CD14-positive monocyte (primary cell): ENCODE data around the gene MATN4. TPM values are rescaled to one million over a fixed set of nuclear protein-coding genes. Genes with fewer than 3 reads are reported as not detected.

ENCODE experiments used
- DNase-seq, 3 donors: peaks; one replicate each; pipeline ENCODE4 v3.0.0-alpha.2; 2011 to 2022
- H2AFZ ChIP-seq: 2 replicates; pipeline ENCODE4 v1.6.0; 2012; ENCODE audit warnings: mild to moderate bottlenecking, low read depth, low read length, inconsistent platforms; ENCODE audit not compliant: insufficient read depth, poor library complexity, severe bottlenecking
- H3K27ac ChIP-seq, 2 donors: 1 replicate in 1 of 2; 2 replicates in 1 of 2; pipeline ENCODE4 v1.5.1; 2012 to 2013; ENCODE audit warnings: low read length in 2 of 2, control low read depth in 1 of 2, inconsistent platforms in 1 of 2, low read depth in 1 of 2, mild to moderate bottlenecking in 1 of 2
- H3K27me3 ChIP-seq, 2 donors: one replicate each; pipeline versions ENCODE4 v1.6.0 to v1.6.1; 2011 to 2013; ENCODE audit warnings: low read length in 2 of 2; ENCODE audit not compliant: control insufficient read depth in 2 of 2, insufficient read depth in 2 of 2
- H3K36me3 ChIP-seq, 2 donors: replicated peaks in 1 of 2; 1 replicate in 1 of 2; 2 replicates in 1 of 2; pipeline versions ENCODE4 v1.5.1 to v1.6.1; 2012 to 2013; ENCODE audit warnings: low read length in 2 of 2, control low read depth in 1 of 2, inconsistent platforms in 1 of 2, mild to moderate bottlenecking in 1 of 2; ENCODE audit not compliant: insufficient read depth in 2 of 2, control insufficient read depth in 1 of 2
- H3K4me1 ChIP-seq, 2 donors: 1 replicate in 1 of 2; 2 replicates in 1 of 2; pipeline versions ENCODE4 v1.5.1 to v1.6.1; 2012 to 2013; ENCODE audit warnings: low read length in 2 of 2, control low read depth in 1 of 2, inconsistent platforms in 1 of 2, mild to moderate bottlenecking in 1 of 2, moderate library complexity in 1 of 2; ENCODE audit not compliant: insufficient read depth in 2 of 2, control insufficient read depth in 1 of 2
- H3K4me2 ChIP-seq: replicated peaks from 2 replicates; pipeline ENCODE3; 2012; ENCODE audit warnings: low read length, moderate library complexity, mild to moderate bottlenecking; ENCODE audit not compliant: poor library complexity, severe bottlenecking; ENCODE audit errors: extremely low read depth
- H3K4me3 ChIP-seq, 3 experiments: fragments of 200-600 bp in 1 of 3; sonication (generic) in 1 of 3; replicated peaks in 1 of 3; 1 replicate in 2 of 3; 2 replicates in 1 of 3; pipeline ENCODE4 v1.5.1; 2011 to 2013; ENCODE audit warnings: low read length in 3 of 3, mild to moderate bottlenecking in 3 of 3, control low read depth in 2 of 3, low read depth in 2 of 3, inconsistent platforms in 1 of 3, moderate library complexity in 1 of 3
- H3K79me2 ChIP-seq: 2 replicates; pipeline ENCODE4 v1.6.0; 2012; ENCODE audit warnings: mild to moderate bottlenecking, control low read depth, inconsistent platforms, low read length, moderate library complexity; ENCODE audit not compliant: insufficient read depth
- H3K9ac ChIP-seq: 2 replicates; pipeline ENCODE4 v1.6.0; 2017; ENCODE audit warnings: low read length, mild to moderate bottlenecking; ENCODE audit not compliant: insufficient read depth, poor library complexity, severe bottlenecking
- H3K9me3 ChIP-seq, 2 donors: replicated peaks in 1 of 2; 1 replicate in 1 of 2; 2 replicates in 1 of 2; pipeline versions ENCODE4 v1.5.1 to v1.6.1; 2012 to 2013; ENCODE audit warnings: low read length in 2 of 2, control low read depth in 1 of 2; ENCODE audit not compliant: control insufficient read depth in 1 of 2, insufficient read depth in 1 of 2
- H4K20me1 ChIP-seq: 2 replicates; pipeline ENCODE4 v1.6.0; 2012; ENCODE audit warnings: mild to moderate bottlenecking, low read length, control low read depth, moderate library complexity; ENCODE audit not compliant: insufficient read depth
- H3K27ac Mint-ChIP-seq, 7 donors: one replicate each; pipeline ENCODE4 v1.8.0; 2020; ENCODE audit warnings: mild to moderate bottlenecking in 7 of 7, mixed read lengths in 7 of 7, moderate library complexity in 6 of 7, inconsistent platforms in 2 of 7
- H3K27me3 Mint-ChIP-seq, 3 donors: one replicate each; pipeline ENCODE4 v1.8.0; 2021 to 2022; ENCODE audit warnings: low read depth in 3 of 3, mild to moderate bottlenecking in 3 of 3, mixed read lengths in 3 of 3, moderate library complexity in 3 of 3, inconsistent platforms in 1 of 3
- H3K36me3 Mint-ChIP-seq, 2 donors: one replicate each; pipeline ENCODE4 v1.8.0; 2020; ENCODE audit warnings: mixed read lengths in 2 of 2, inconsistent platforms in 1 of 2, mild to moderate bottlenecking in 1 of 2
- H3K4me1 Mint-ChIP-seq: one replicate; pipeline ENCODE4 v1.8.0; 2020; ENCODE audit warnings: mild to moderate bottlenecking, mixed read lengths
- H3K4me3 Mint-ChIP-seq, 2 donors: one replicate each; pipeline ENCODE4 v1.8.0; 2020; ENCODE audit warnings: mild to moderate bottlenecking in 2 of 2, mixed read lengths in 2 of 2, moderate library complexity in 1 of 2
- H3K9me3 Mint-ChIP-seq, 7 donors: one replicate each; pipeline ENCODE4 v1.8.0; 2020 to 2022; ENCODE audit warnings: mixed read lengths in 7 of 7, mild to moderate bottlenecking in 6 of 7, moderate library complexity in 6 of 7, inconsistent platforms in 2 of 7
- CTCF ChIP-seq: fragments of 200-600 bp; IDR thresholded peaks from one replicate; pipeline ENCODE4 v1.8.0; 2022; ENCODE audit warnings: antibody characterized with exemption, mild to moderate bottlenecking
- WGBS: methylation state at CpG from one replicate; pipeline ENCODE4 v1.1.5; 2013; ENCODE audit warnings: missing lambda C conversion rate; ENCODE audit not compliant: insufficient coverage; 5-methylcytosine and 5-hydroxymethylcytosine counted together
- intact Hi-C, 2 donors: fragments of 100-400 bp; cut with micrococcal nuclease; formaldehyde crosslinking; loops; one replicate each; pipeline versions ENCODE4 v1.15.0 to v1.15.1; 2023
- polyA plus RNA-seq, 3 donors: library from polyadenylated mRNA; depleted of rRNA in 1 of 3; unstranded in 2 of 3; stranded (reverse) in 1 of 3; fragments of 300-500 nt in 2 of 3; fragments of >200 nt in 1 of 3; fragmentation: Illumina TruSeq in 2 of 3; gene quantifications; 1 replicate in 2 of 3; 2 replicates in 1 of 3; pipeline ENCODE4 v1.2.3, GENCODE V29; 2012 to 2021

Gene MATN4
- polyA plus RNA-seq, 3 donors, result not detected

GRCh38 chr20:45275338-45275737 is 32.8 kb downstream of the MATN4 start:
- Histone ChIP-seq H2AFZ (no peak overlapping the region), H3K27me3 (peaks cover 4 to 10% of the 10 kb centered on the region in 2 donors), H3K9me3 (no peaks in the 10 kb centered on the region), H3K4me1 (no peaks in the 10 kb centered on the region), H3K36me3 (no peaks in the 10 kb centered on the region), H4K20me1 (no peaks in the 10 kb centered on the region), H3K4me2 (no peak overlapping the region), H3K4me3 (no peak overlapping the region), H3K79me2 (no peaks in the 10 kb centered on the region), H3K9ac (no peak overlapping the region), H3K27ac (no peak overlapping the region)
- TF ChIP-seq CTCF, result no peak
- intact Hi-C loops, result no loop called here
- no peak overlapping the region for H3K27ac Mint-ChIP-seq
- peaks cover 3% of the 10 kb centered on the region for H3K4me1 Mint-ChIP-seq
- peaks cover 3 to 30% (median 19%) of the 10 kb centered on the region in 3 donors for H3K27me3 Mint-ChIP-seq
- no peak overlapping the region for H3K4me3 Mint-ChIP-seq
- no CpG with 5 or more reads among the region's 3 CpGs for WGBS
- H3K9me3 Mint-ChIP-seq, result peaks cover 0 to 2% (median 0%) of the 10 kb centered on the region in 7 donors
- H3K36me3 Mint-ChIP-seq, result no peaks in the 10 kb centered on the region
- DNase-seq, result no peak

- no peak for DNase-seq
- intact Hi-C loops, result no loop called here
- H3K4me3 Mint-ChIP-seq, result no peak overlapping the region
- Histone ChIP-seq H3K9me3 (no peaks in the 10 kb centered on the region), H3K79me2 (no peaks in the 10 kb centered on the region), H2AFZ (no peak overlapping the region), H3K4me2 (no peak overlapping the region), H3K27me3 (peaks cover 4 to 16% of the 10 kb centered on the region in 2 donors), H3K9ac (no peak overlapping the region), H3K27ac (no peak overlapping the region), H3K36me3 (no peaks in the 10 kb centered on the region), H3K4me1 (no peaks in the 10 kb centered on the region), H4K20me1 (no peaks in the 10 kb centered on the region), H3K4me3 (no peak overlapping the region)
- peaks cover 4 to 26% (median 17%) of the 10 kb centered on the region in 3 donors for H3K27me3 Mint-ChIP-seq
- no peaks in the 10 kb centered on the region for H3K4me1 Mint-ChIP-seq
- 90% methylated on average over 2 of the region's 4 CpGs for WGBS
- no peak overlapping the region for H3K27ac Mint-ChIP-seq
- H3K36me3 Mint-ChIP-seq, result no peaks in the 10 kb centered on the region
- H3K9me3 Mint-ChIP-seq, result peaks cover 0 to 2% (median 0%) of the 10 kb centered on the region in 7 donors
- TF ChIP-seq CTCF, result no peak
Observed at GRCh38 chr20:45269754-45270270, 38.3 kb downstream of the MATN4 start.
